Measurements from ENCODE around the gene PLA2G10. TPM values are rescaled to one million over a fixed set of nuclear protein-coding genes. Genes with fewer than 3 reads are reported as not detected.
"Not testable (repeated sequence)": the region's sequence is repeated elsewhere in the genome, so short reads cannot be mapped to it uniquely, and the experiment has no call there.

Gene PLA2G10
- not detected in 2 replicates for polyA plus RNA-seq (2012; rRNA removed)
- polyA plus RNA-seq (2012; cell fraction: cytosol; rRNA removed), result not detected in 2 replicates
- polyA plus RNA-seq (2012; cell fraction: nucleus; rRNA removed), result 0.05 and 0.15 TPM in 2 replicates

- H3K9me3 ChIP-seq; H2AFZ ChIP-seq (ENCODE audit: low read depth); H3K27ac ChIP-seq (ENCODE audit: low read depth in 2 of 2, low read length in 1 of 2); H3K4me1 ChIP-seq (ENCODE audit: control insufficient read depth in 1 of 2, insufficient read depth in 2 of 2, low read depth in 1 of 2, low read length in 1 of 2); DNase-seq; H3K4me3 ChIP-seq (ENCODE audit: low read depth in 2 of 2, low read length in 1 of 2); H3K9me2 ChIP-seq; H4K20me1 ChIP-seq (ENCODE audit: insufficient read depth); POLR2A ChIA-PET; H3K36me3 ChIP-seq (replicated peaks in 1 of 2; ENCODE audit: control insufficient read depth in 1 of 2, insufficient read depth in 2 of 2, low read length in 1 of 2); H3K4me2 ChIP-seq; H3K79me2 ChIP-seq (ENCODE audit: insufficient read depth); H3F3A ChIP-seq (replicated peaks; ENCODE audit: insufficient read depth); CTCF ChIA-PET; H3K9ac ChIP-seq; H3K27me3 ChIP-seq (ENCODE audit: insufficient read depth): not testable (repeated sequence)
- WGBS (ENCODE audit: low lambda C conversion rate), result no CpG with 5 or more reads among the region's 28 CpGs
Observed at GRCh38 chr16:14694129-14694528, at the start of gene PLA2G10. PLA2G10 (minus strand) TSS chr16:14694308; CDS start chr16:14694229, 79 bp downstream.

- H3K27ac ChIP-seq (ENCODE audit: low read depth in 2 of 2, low read length in 1 of 2); H3K9me2 ChIP-seq; H3K4me1 ChIP-seq (ENCODE audit: control insufficient read depth in 1 of 2, insufficient read depth in 2 of 2, low read depth in 1 of 2, low read length in 1 of 2); H3F3A ChIP-seq (replicated peaks; ENCODE audit: insufficient read depth); H3K9me3 ChIP-seq; H3K36me3 ChIP-seq (replicated peaks in 1 of 2; ENCODE audit: control insufficient read depth in 1 of 2, insufficient read depth in 2 of 2, low read length in 1 of 2); POLR2A ChIA-PET; H2AFZ ChIP-seq (ENCODE audit: low read depth); H3K79me2 ChIP-seq (ENCODE audit: insufficient read depth); H3K9ac ChIP-seq; H3K4me2 ChIP-seq; CTCF ChIA-PET; H4K20me1 ChIP-seq (ENCODE audit: insufficient read depth); H3K27me3 ChIP-seq (ENCODE audit: insufficient read depth); H3K4me3 ChIP-seq (ENCODE audit: low read depth in 2 of 2, low read length in 1 of 2); DNase-seq: not testable (repeated sequence)
- WGBS (ENCODE audit: low lambda C conversion rate), result no CpG with 5 or more reads among the region's 73 CpGs
Observed at GRCh38 chr16:14742273-14743128, 48.4 kb upstream of the PLA2G10 start, which contains the start of gene NPIPA2. NPIPA2 (plus strand) TSS chr16:14742533; CDS start chr16:14748066, 5,533 bp downstream.

GRCh38 chr16:14741794-14742193, 47.7 kb upstream of the PLA2G10 start:
- H4K20me1 ChIP-seq (ENCODE audit: insufficient read depth); H3K4me3 ChIP-seq (ENCODE audit: low read depth in 2 of 2, low read length in 1 of 2); H3K4me1 ChIP-seq (ENCODE audit: control insufficient read depth in 1 of 2, insufficient read depth in 2 of 2, low read depth in 1 of 2, low read length in 1 of 2); CTCF ChIA-PET; H3K4me2 ChIP-seq; H3K27me3 ChIP-seq (ENCODE audit: insufficient read depth); H3K9me2 ChIP-seq; H3K9ac ChIP-seq; H3F3A ChIP-seq (replicated peaks; ENCODE audit: insufficient read depth); H3K79me2 ChIP-seq (ENCODE audit: insufficient read depth); H3K9me3 ChIP-seq; DNase-seq; H2AFZ ChIP-seq (ENCODE audit: low read depth); H3K27ac ChIP-seq (ENCODE audit: low read depth in 2 of 2, low read length in 1 of 2); H3K36me3 ChIP-seq (replicated peaks in 1 of 2; ENCODE audit: control insufficient read depth in 1 of 2, insufficient read depth in 2 of 2, low read length in 1 of 2); POLR2A ChIA-PET: not testable (repeated sequence)
- no CpG with 5 or more reads among the region's 11 CpGs for WGBS (ENCODE audit: low lambda C conversion rate)

GRCh38 chr16:14740832-14741385, 46.8 kb upstream of the PLA2G10 start:
- CTCF ChIA-PET; H3K4me2 ChIP-seq; H3K9me3 ChIP-seq; H4K20me1 ChIP-seq (ENCODE audit: insufficient read depth); H2AFZ ChIP-seq (ENCODE audit: low read depth); H3K4me1 ChIP-seq (ENCODE audit: control insufficient read depth in 1 of 2, insufficient read depth in 2 of 2, low read depth in 1 of 2, low read length in 1 of 2); H3K36me3 ChIP-seq (replicated peaks in 1 of 2; ENCODE audit: control insufficient read depth in 1 of 2, insufficient read depth in 2 of 2, low read length in 1 of 2); POLR2A ChIA-PET; DNase-seq; H3K9ac ChIP-seq; H3K4me3 ChIP-seq (ENCODE audit: low read depth in 2 of 2, low read length in 1 of 2); H3K27ac ChIP-seq (ENCODE audit: low read depth in 2 of 2, low read length in 1 of 2); H3K27me3 ChIP-seq (ENCODE audit: insufficient read depth); H3K9me2 ChIP-seq; H3K79me2 ChIP-seq (ENCODE audit: insufficient read depth); H3F3A ChIP-seq (replicated peaks; ENCODE audit: insufficient read depth): not testable (repeated sequence)
- 74% methylated on average over 4 of the region's 10 CpGs for WGBS (ENCODE audit: low lambda C conversion rate)

GRCh38 chr16:14733233-14733632, 39.1 kb upstream of the PLA2G10 start:
- H3K9me2 ChIP-seq; H3K36me3 ChIP-seq (replicated peaks in 1 of 2; ENCODE audit: control insufficient read depth in 1 of 2, insufficient read depth in 2 of 2, low read length in 1 of 2); H3K27me3 ChIP-seq (ENCODE audit: insufficient read depth); H3K27ac ChIP-seq (ENCODE audit: low read depth in 2 of 2, low read length in 1 of 2); POLR2A ChIA-PET; H3K4me1 ChIP-seq (ENCODE audit: control insufficient read depth in 1 of 2, insufficient read depth in 2 of 2, low read depth in 1 of 2, low read length in 1 of 2); H3K79me2 ChIP-seq (ENCODE audit: insufficient read depth); H3K9me3 ChIP-seq; H3K4me3 ChIP-seq (ENCODE audit: low read depth in 2 of 2, low read length in 1 of 2); H4K20me1 ChIP-seq (ENCODE audit: insufficient read depth); H3F3A ChIP-seq (replicated peaks; ENCODE audit: insufficient read depth); DNase-seq; H3K9ac ChIP-seq; H3K4me2 ChIP-seq; H2AFZ ChIP-seq (ENCODE audit: low read depth); CTCF ChIA-PET: not testable (repeated sequence)
- no CpG with 5 or more reads among the region's 28 CpGs for whole genome bisulfite sequencing (ENCODE audit: low lambda C conversion rate)

GRCh38 chr16:14703156-14704011, 9.3 kb upstream of the PLA2G10 start, which contains the start of gene NPIPA3:
NPIPA3 (plus strand) TSS chr16:14703411; CDS start chr16:14708944, 5,533 bp downstream.
- H3K4me2 ChIP-seq; H3K79me2 ChIP-seq (ENCODE audit: insufficient read depth); H3K9me3 ChIP-seq; CTCF ChIA-PET; H3K4me3 ChIP-seq (ENCODE audit: low read depth in 2 of 2, low read length in 1 of 2); H3K9ac ChIP-seq; DNase-seq; H3K4me1 ChIP-seq (ENCODE audit: control insufficient read depth in 1 of 2, insufficient read depth in 2 of 2, low read depth in 1 of 2, low read length in 1 of 2); H3K27ac ChIP-seq (ENCODE audit: low read depth in 2 of 2, low read length in 1 of 2); H4K20me1 ChIP-seq (ENCODE audit: insufficient read depth); H3K36me3 ChIP-seq (replicated peaks in 1 of 2; ENCODE audit: control insufficient read depth in 1 of 2, insufficient read depth in 2 of 2, low read length in 1 of 2); H3K27me3 ChIP-seq (ENCODE audit: insufficient read depth); H2AFZ ChIP-seq (ENCODE audit: low read depth); H3F3A ChIP-seq (replicated peaks; ENCODE audit: insufficient read depth); H3K9me2 ChIP-seq; POLR2A ChIA-PET: not testable (repeated sequence)
- no CpG with 5 or more reads among the region's 73 CpGs for WGBS (ENCODE audit: low lambda C conversion rate)
